OCI-LY3 (cell line): ENCODE results near the gene ASB1.

Experiments
- H2AFZ ChIP-seq: fragments of 200-600, 300-600 bp; shearing (Covaris generic); 2 replicates; pipeline ENCODE4 v1.6.0; 2014; ENCODE audit warnings: antibody characterized with exemption, low read depth, low read length
- H3K27ac ChIP-seq: fragments of 200-600, 300-600 bp; sonication (generic); 2 replicates; pipeline ENCODE4 v1.5.1; 2014; ENCODE audit warnings: mild to moderate bottlenecking, low read length, moderate library complexity, mixed read lengths
- H3K27me3 ChIP-seq: fragments of 200-600, 300-600 bp; sonication (generic); 2 replicates; pipeline ENCODE4 v1.6.1; 2014; ENCODE audit warnings: low read depth, low read length, mixed read lengths
- H3K36me3 ChIP-seq: fragments of 200-600, 300-600 bp; sonication (generic); replicated peaks from 2 replicates; pipeline ENCODE3; 2014; ENCODE audit warnings: low read depth, low read length, mixed read lengths
- H3K4me1 ChIP-seq: fragments of 300-600, 200-600 bp; sonication (generic); 2 replicates; pipeline ENCODE4 v1.6.1; 2014; ENCODE audit warnings: low read length, mixed read lengths
- H3K4me2 ChIP-seq: fragments of 200-600, 300-600 bp; sonication (generic); 2 replicates; pipeline ENCODE4 v1.6.1; 2014; ENCODE audit warnings: low read length, mixed read lengths
- H3K4me3 ChIP-seq: fragments of 300-600, 200-600 bp; sonication (generic); 2 replicates; pipeline ENCODE4 v1.5.1; 2014; ENCODE audit warnings: antibody characterized with exemption, mild to moderate bottlenecking, low read length, moderate library complexity
- H3K79me2 ChIP-seq: fragments of 300-600, 200-600 bp; shearing (Covaris generic); 2 replicates; pipeline ENCODE4 v1.6.1; 2014; ENCODE audit warnings: mild to moderate bottlenecking, low read length, mixed read lengths
- H3K9ac ChIP-seq: fragments of 300-600, 200-600 bp; shearing (Covaris generic); 2 replicates; pipeline ENCODE4 v1.6.0; 2014; ENCODE audit warnings: mild to moderate bottlenecking, low read length, moderate library complexity
- H3K9me3 ChIP-seq: fragments of 200-600, 300-600 bp; shearing (Covaris generic); 2 replicates; pipeline ENCODE4 v1.6.1; 2014; ENCODE audit warnings: low read length, mixed read lengths; ENCODE audit not compliant: insufficient read depth
- H4K20me1 ChIP-seq: fragments of 200-600, 300-600 bp; sonication (generic); 2 replicates; pipeline ENCODE4 v1.6.1; 2016; ENCODE audit warnings: low read length, mixed read lengths; ENCODE audit not compliant: insufficient read depth
- EZH2phosphoT487 ChIP-seq: fragments of 200-600 bp; shearing (Covaris generic); IDR thresholded peaks from 2 replicates; pipeline ENCODE4 v1.6.1; 2018; ENCODE audit warnings: antibody characterized with exemption, mixed run types, low read depth
- TF ChIP-seq, protein P1 (sequence below): fragments of 200-600, 300-600 bp; sonication (generic); IDR thresholded peaks from 2 replicates; pipeline ENCODE4 v1.5.1; 2014; ENCODE audit warnings: antibody characterized with exemption, low read length, low read depth

ASB1 gene

DNA sequence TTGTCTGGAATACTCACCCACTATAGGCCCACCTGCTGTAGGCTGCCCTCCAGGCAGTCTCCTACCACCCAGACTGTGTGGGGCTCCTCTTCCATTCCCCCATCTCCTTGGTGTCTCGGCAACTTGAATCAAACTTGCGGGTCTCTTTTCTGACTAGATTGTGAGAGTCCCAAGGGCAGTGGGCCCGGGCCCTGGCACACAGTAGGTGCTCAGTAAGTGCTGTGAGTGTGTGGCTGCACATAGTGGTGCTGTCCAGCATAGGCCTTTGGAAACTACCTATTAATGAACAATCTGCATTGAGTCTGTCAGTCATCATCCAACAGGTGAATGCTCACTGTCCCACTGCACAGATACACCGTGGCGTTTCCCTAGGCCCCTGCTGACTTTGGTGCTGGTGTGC lies 43.6 kb upstream of the ASB1 start:
- no peaks in the 10 kb centered on the region for H3K79me2 ChIP-seq
- H3K9ac ChIP-seq, result no peak overlapping the region
- H4K20me1 ChIP-seq, result no peaks in the 10 kb centered on the region
- H3K4me2 ChIP-seq, result no peak overlapping the region
- H3K27ac ChIP-seq, result no peak overlapping the region
- H3K4me3 ChIP-seq, result no peak overlapping the region
- H3K36me3 ChIP-seq, result no peaks in the 10 kb centered on the region
- no peaks in the 10 kb centered on the region for H3K27me3 ChIP-seq
- H3K4me1 ChIP-seq, result no peaks in the 10 kb centered on the region
- TF ChIP-seq, protein P1, sequence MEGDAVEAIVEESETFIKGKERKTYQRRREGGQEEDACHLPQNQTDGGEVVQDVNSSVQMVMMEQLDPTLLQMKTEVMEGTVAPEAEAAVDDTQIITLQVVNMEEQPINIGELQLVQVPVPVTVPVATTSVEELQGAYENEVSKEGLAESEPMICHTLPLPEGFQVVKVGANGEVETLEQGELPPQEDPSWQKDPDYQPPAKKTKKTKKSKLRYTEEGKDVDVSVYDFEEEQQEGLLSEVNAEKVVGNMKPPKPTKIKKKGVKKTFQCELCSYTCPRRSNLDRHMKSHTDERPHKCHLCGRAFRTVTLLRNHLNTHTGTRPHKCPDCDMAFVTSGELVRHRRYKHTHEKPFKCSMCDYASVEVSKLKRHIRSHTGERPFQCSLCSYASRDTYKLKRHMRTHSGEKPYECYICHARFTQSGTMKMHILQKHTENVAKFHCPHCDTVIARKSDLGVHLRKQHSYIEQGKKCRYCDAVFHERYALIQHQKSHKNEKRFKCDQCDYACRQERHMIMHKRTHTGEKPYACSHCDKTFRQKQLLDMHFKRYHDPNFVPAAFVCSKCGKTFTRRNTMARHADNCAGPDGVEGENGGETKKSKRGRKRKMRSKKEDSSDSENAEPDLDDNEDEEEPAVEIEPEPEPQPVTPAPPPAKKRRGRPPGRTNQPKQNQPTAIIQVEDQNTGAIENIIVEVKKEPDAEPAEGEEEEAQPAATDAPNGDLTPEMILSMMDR, result no peak
- TF ChIP-seq EZH2phosphoT487, result no peak
- no peak overlapping the region for H2AFZ ChIP-seq
- H3K9me3 ChIP-seq, result no peaks in the 10 kb centered on the region

DNA sequence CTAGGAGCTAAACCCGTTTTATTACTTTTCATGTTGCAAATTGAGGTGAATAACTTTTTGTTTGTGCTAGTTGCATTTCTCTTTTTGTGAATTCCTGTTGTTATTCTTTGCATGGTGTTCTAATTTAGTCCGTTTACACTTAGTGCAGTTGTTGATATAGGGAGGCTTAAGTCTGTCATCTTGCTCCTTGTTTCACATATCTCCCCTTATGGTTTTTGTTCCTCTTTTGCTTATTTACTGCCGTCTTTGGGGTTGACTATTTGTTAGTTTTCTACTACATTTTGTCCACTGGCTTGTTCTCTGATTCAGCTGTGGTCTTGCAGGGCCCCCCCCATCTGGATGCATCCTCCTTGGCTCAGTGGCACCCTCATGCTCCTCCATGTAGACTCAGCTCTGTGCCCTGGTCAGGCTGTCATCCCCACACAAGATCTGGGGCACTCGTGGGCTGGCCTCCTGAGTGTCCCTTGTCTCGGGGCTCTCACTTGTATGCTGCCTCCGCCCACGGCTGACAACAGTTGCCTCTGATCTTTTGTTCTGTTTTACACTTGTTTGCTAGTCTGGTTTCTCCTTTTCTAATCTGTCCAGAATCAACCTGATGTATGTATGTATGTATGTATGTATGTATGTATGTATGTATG lies 42.9 kb upstream of the ASB1 start:
- H3K27me3 ChIP-seq, result no peaks in the 10 kb centered on the region
- no peaks in the 10 kb centered on the region for H4K20me1 ChIP-seq
- no peak for TF ChIP-seq EZH2phosphoT487
- TF ChIP-seq, protein P1, result no peak

DNA sequence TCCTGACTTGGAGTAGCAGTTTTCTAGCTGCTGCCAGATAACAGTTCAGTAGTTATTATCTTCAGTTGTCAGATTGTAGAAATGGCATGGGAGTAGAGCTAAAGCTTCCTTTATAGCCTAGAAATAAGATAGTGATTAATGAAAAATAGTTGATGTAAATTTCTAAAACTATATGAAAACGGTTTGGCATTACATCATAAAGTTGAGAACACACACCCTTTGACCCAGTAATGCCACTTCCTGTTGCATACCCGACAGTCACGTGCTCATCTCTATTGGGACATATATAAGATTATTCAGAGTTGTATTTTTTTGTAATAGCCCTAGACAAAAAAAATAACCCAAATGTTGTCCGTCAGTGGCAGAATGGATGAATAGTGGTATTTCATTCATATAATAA lies 39.4 kb upstream of the ASB1 start:
- H3K9me3 ChIP-seq, result no peaks in the 10 kb centered on the region
- no peaks in the 10 kb centered on the region for H3K27me3 ChIP-seq
- H3K79me2 ChIP-seq, result no peaks in the 10 kb centered on the region
- H3K27ac ChIP-seq, result no peak overlapping the region
- H3K9ac ChIP-seq, result no peak overlapping the region
- TF ChIP-seq EZH2phosphoT487, result no peak
- TF ChIP-seq, protein P1, result no peak
- H3K36me3 ChIP-seq, result no peaks in the 10 kb centered on the region
- H3K4me1 ChIP-seq, result no peaks in the 10 kb centered on the region
- H2AFZ ChIP-seq, result no peak overlapping the region
- H3K4me3 ChIP-seq, result no peak overlapping the region
- no peak overlapping the region for H3K4me2 ChIP-seq
- no peaks in the 10 kb centered on the region for H4K20me1 ChIP-seq

More for the DNA sequence above, 42.9 kb upstream of the ASB1 start:
- no peak overlapping the region for H3K4me3 ChIP-seq
- no peaks in the 10 kb centered on the region for H3K9me3 ChIP-seq
- H3K27ac ChIP-seq, result no peak overlapping the region
- H3K79me2 ChIP-seq, result no peaks in the 10 kb centered on the region
- H2AFZ ChIP-seq, result no peak overlapping the region
- no peaks in the 10 kb centered on the region for H3K36me3 ChIP-seq
- no peaks in the 10 kb centered on the region for H3K4me1 ChIP-seq
- H3K9ac ChIP-seq, result no peak overlapping the region
- H3K4me2 ChIP-seq, result no peak overlapping the region

DNA sequence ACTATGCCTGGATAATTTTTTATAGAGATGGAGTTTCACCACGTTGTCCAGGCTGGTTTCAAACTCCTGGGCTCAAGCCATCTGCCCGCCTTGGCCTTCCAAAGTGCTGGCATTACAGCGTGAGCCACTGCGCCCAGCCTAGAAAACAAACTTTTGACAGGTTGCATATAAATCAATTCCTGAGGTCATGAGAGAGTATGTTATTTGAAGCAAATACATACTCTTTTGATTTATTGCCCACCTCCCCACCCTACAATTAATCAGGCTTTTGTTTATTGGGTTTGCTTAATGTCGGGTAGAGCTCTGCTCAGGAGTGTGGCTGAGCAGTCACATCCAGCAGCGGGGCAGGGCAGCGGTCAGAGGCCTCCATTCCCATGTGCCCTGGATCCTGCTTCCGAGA lies 37.9 kb upstream of the ASB1 start:
- Histone ChIP-seq H4K20me1 (no peaks in the 10 kb centered on the region), H3K4me3 (no peak overlapping the region), H3K4me2 (no peak overlapping the region), H3K27me3 (no peaks in the 10 kb centered on the region), H3K79me2 (no peaks in the 10 kb centered on the region), H3K36me3 (no peaks in the 10 kb centered on the region), H3K4me1 (no peaks in the 10 kb centered on the region), H3K9me3 (no peaks in the 10 kb centered on the region), H3K9ac (no peak overlapping the region), H3K27ac (no peak overlapping the region), H2AFZ (no peak overlapping the region)
- TF ChIP-seq, protein P1, result no peak
- TF ChIP-seq EZH2phosphoT487, result no peak
